Fibroblast of lung (primary cell): ENCODE data around the gene RGPD4.
"Not testable (repeated sequence)": the region's sequence is repeated elsewhere in the genome, so short reads cannot be mapped to it uniquely, and the experiment has no call there.

ENCODE experiments used
- EZH2 ChIP-seq: IDR thresholded peaks from 2 replicates; pipeline ENCODE4 v1.5.1; 2012; ENCODE audit warnings: low read length, control low read depth, mild to moderate bottlenecking; ENCODE audit errors: missing control alignments
- TF ChIP-seq, protein P1 (sequence below), 2 donors: IDR thresholded peaks in 1 of 2; conservative IDR thresholded peaks in 1 of 2; 1 replicate in 1 of 2; 2 replicates in 1 of 2; pipeline ENCODE4 v1.5.1; 2011 to 2012; ENCODE audit warnings: low read length in 2 of 2, control low read depth in 1 of 2, inconsistent platforms in 1 of 2, low read depth in 1 of 2, mild to moderate bottlenecking in 1 of 2

DNA sequence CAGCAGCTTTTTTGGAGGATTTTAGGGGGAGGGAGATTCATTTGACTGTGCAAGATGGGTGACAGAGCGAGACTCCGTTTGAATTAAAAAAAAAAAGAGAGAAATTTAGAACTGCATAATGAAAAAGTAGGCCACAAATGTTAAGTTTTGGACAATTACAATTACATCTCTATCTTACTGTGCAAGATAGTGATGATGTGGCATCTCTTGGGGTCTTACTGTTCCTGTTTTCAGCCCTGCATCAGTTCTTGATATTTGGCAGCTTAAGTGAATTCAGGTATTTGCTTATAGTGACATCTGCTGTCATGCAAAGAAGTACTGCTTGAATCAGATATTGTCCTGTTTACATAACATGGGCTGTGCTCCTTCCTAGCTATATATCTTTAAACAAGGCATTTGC lies 6.5 kb downstream of the RGPD4 start:
- TF ChIP-seq, protein P1, sequence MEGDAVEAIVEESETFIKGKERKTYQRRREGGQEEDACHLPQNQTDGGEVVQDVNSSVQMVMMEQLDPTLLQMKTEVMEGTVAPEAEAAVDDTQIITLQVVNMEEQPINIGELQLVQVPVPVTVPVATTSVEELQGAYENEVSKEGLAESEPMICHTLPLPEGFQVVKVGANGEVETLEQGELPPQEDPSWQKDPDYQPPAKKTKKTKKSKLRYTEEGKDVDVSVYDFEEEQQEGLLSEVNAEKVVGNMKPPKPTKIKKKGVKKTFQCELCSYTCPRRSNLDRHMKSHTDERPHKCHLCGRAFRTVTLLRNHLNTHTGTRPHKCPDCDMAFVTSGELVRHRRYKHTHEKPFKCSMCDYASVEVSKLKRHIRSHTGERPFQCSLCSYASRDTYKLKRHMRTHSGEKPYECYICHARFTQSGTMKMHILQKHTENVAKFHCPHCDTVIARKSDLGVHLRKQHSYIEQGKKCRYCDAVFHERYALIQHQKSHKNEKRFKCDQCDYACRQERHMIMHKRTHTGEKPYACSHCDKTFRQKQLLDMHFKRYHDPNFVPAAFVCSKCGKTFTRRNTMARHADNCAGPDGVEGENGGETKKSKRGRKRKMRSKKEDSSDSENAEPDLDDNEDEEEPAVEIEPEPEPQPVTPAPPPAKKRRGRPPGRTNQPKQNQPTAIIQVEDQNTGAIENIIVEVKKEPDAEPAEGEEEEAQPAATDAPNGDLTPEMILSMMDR (conservative IDR thresholded peaks at IDR 0.05 in 1 of 2, IDR thresholded peaks at IDR 0.05 in 1 of 2; ENCODE audit: low read depth in 1 of 2, low read length in 2 of 2) = not testable (repeated sequence)
- TF ChIP-seq EZH2 = not testable (repeated sequence)
